H9 (cell line): ENCODE measurements around the gene EVL. TPM values are rescaled to one million over a fixed set of nuclear protein-coding genes. Genes with fewer than 3 reads are reported as not detected.

Source experiments
- DNase-seq: peaks from one replicate; pipeline ENCODE4 v3.0.0-alpha.2; 2017
- H2AFZ ChIP-seq: one replicate; pipeline ENCODE4 v1.6.1; 2013; ENCODE audit warnings: mild to moderate bottlenecking, low read length, control low read depth, moderate library complexity
- H2AK5ac ChIP-seq: 2 replicates; pipeline ENCODE4 v1.6.1; 2013; ENCODE audit warnings: low read length, control low read depth, mixed read lengths; ENCODE audit not compliant: insufficient read length
- H2BK120ac ChIP-seq: one replicate; pipeline ENCODE4 v1.6.1; 2013; ENCODE audit warnings: low read depth, mild to moderate bottlenecking, low read length, control low read depth, inconsistent platforms; ENCODE audit not compliant: poor library complexity, severe bottlenecking
- H2BK12ac ChIP-seq: 2 replicates; pipeline ENCODE4 v1.6.1; 2013; ENCODE audit warnings: low read length, control low read depth, mixed read lengths, low read depth; ENCODE audit not compliant: insufficient read length
- H2BK15ac ChIP-seq: 2 replicates; pipeline ENCODE4 v1.6.1; 2013; ENCODE audit warnings: low read depth, low read length, control low read depth
- H2BK20ac ChIP-seq: one replicate; pipeline ENCODE4 v1.6.1; 2013; ENCODE audit warnings: low read depth, mild to moderate bottlenecking, low read length, control low read depth, inconsistent platforms; ENCODE audit not compliant: poor library complexity, severe bottlenecking
- H2BK5ac ChIP-seq: 2 replicates; pipeline ENCODE4 v1.6.1; 2013; ENCODE audit warnings: low read length, control low read depth, mixed read lengths; ENCODE audit not compliant: insufficient read length
- H3K14ac ChIP-seq: 2 replicates; pipeline ENCODE4 v1.6.1; 2013; ENCODE audit warnings: low read length, control low read depth; ENCODE audit not compliant: insufficient read depth
- H3K18ac ChIP-seq: 2 replicates; pipeline ENCODE4 v1.6.1; 2013; ENCODE audit warnings: low read depth, mild to moderate bottlenecking, mixed read lengths, low read length, control low read depth; ENCODE audit not compliant: insufficient read length
- H3K23ac ChIP-seq: 2 replicates; pipeline ENCODE4 v1.6.1; 2013; ENCODE audit warnings: low read length, control low read depth, mixed read lengths, low read depth; ENCODE audit not compliant: insufficient read length
- H3K23me2 ChIP-seq: 2 replicates; pipeline ENCODE4 v1.6.1; 2013; ENCODE audit warnings: low read depth, mild to moderate bottlenecking, mixed read lengths, low read length, control low read depth; ENCODE audit not compliant: insufficient read length, poor library complexity, severe bottlenecking
- H3K27ac ChIP-seq: 2 replicates; pipeline ENCODE4 v1.5.1; 2013; ENCODE audit warnings: low read length, control low read depth, mixed read lengths, low read depth; ENCODE audit not compliant: insufficient read length
- H3K27me3 ChIP-seq: 2 replicates; pipeline ENCODE4 v1.6.1; 2013; ENCODE audit warnings: low read length, control low read depth, inconsistent platforms; ENCODE audit not compliant: insufficient read depth
- H3K4ac ChIP-seq: 2 replicates; pipeline ENCODE4 v1.6.1; 2013; ENCODE audit warnings: low read depth, mild to moderate bottlenecking, control low read depth, inconsistent platforms, low read length, moderate library complexity
- H3K4me1 ChIP-seq: 2 replicates; pipeline ENCODE4 v1.6.1; 2013; ENCODE audit warnings: low read length, control low read depth, inconsistent platforms; ENCODE audit not compliant: insufficient read depth
- H3K4me2 ChIP-seq: 2 replicates; pipeline ENCODE4 v1.6.1; 2013; ENCODE audit warnings: low read length, control low read depth, mixed read lengths; ENCODE audit not compliant: insufficient read length, insufficient read depth
- H3K56ac ChIP-seq: 2 replicates; pipeline ENCODE4 v1.6.1; 2013; ENCODE audit warnings: low read depth, mild to moderate bottlenecking, mixed read lengths, low read length, control low read depth; ENCODE audit not compliant: insufficient read length
- H3K79me1 ChIP-seq: 2 replicates; pipeline ENCODE4 v1.6.1; 2013; ENCODE audit warnings: low read depth, mild to moderate bottlenecking, moderate library complexity, low read length, control low read depth, inconsistent platforms; ENCODE audit not compliant: insufficient read depth, poor library complexity, severe bottlenecking
- H3K79me2 ChIP-seq: 2 replicates; pipeline ENCODE4 v1.6.1; 2013; ENCODE audit warnings: low read length, control low read depth, inconsistent platforms; ENCODE audit not compliant: insufficient read depth
- H3K9ac ChIP-seq: 2 replicates; pipeline ENCODE4 v1.6.1; 2013; ENCODE audit warnings: low read length, control low read depth, mixed read lengths; ENCODE audit not compliant: insufficient read length; ENCODE audit errors: extremely low read depth
- H3K9me3 ChIP-seq: one replicate; pipeline ENCODE4 v1.6.1; 2013; ENCODE audit warnings: low read depth, low read length, inconsistent platforms; ENCODE audit not compliant: control insufficient read depth
- H3T11ph ChIP-seq: one replicate; pipeline ENCODE4 v1.6.1; 2013; ENCODE audit warnings: mild to moderate bottlenecking, low read length, control low read depth, inconsistent platforms
- H4K20me1 ChIP-seq: one replicate; pipeline ENCODE4 v1.6.1; 2013; ENCODE audit not compliant: control insufficient read depth, insufficient read length, insufficient read depth
- H4K5ac ChIP-seq: 2 replicates; pipeline ENCODE4 v1.6.1; 2013; ENCODE audit warnings: low read depth, mild to moderate bottlenecking, mixed read lengths, low read length, control low read depth; ENCODE audit not compliant: insufficient read length
- H4K8ac ChIP-seq: replicated peaks from 2 replicates; pipeline ENCODE4 v1.6.1; 2013; ENCODE audit warnings: low read length, control low read depth, mixed read lengths, low read depth; ENCODE audit not compliant: insufficient read length
- H4K91ac ChIP-seq: 2 replicates; pipeline ENCODE4 v1.6.1; 2013; ENCODE audit warnings: low read depth, mild to moderate bottlenecking, moderate library complexity, mixed read lengths, low read length, control low read depth; ENCODE audit not compliant: insufficient read length
- H3K27ac Mint-ChIP-seq, 3 experiments: 2 replicates in 2 of 3; 3 replicates in 1 of 3; pipeline ENCODE4 v1.8.0; 2020 to 2021; ENCODE audit warnings: mixed read lengths in 3 of 3, mild to moderate bottlenecking in 1 of 3, moderate library complexity in 1 of 3
- H3K27me3 Mint-ChIP-seq: 2 replicates; pipeline ENCODE4 v1.8.0; 2021; ENCODE audit warnings: low read depth, mild to moderate bottlenecking, moderate library complexity, mixed read lengths
- H3K36me3 Mint-ChIP-seq, 3 experiments: 2 replicates in 2 of 3; 3 replicates in 1 of 3; pipeline ENCODE4 v1.8.0; 2020 to 2021; ENCODE audit warnings: low read depth in 3 of 3, mixed read lengths in 3 of 3; ENCODE audit not compliant: insufficient read depth in 1 of 3
- H3K4me1 Mint-ChIP-seq, 2 experiments: 2 replicates each; pipeline ENCODE4 v1.8.0; 2020; ENCODE audit warnings: mixed read lengths in 2 of 2
- H3K4me3 Mint-ChIP-seq, 2 experiments: 2 replicates in 1 of 2; 3 replicates in 1 of 2; pipeline ENCODE4 v1.8.0; 2020 to 2021; ENCODE audit warnings: mild to moderate bottlenecking in 2 of 2, mixed read lengths in 2 of 2, moderate library complexity in 1 of 2
- H3K9me3 Mint-ChIP-seq, 2 experiments: 2 replicates in 1 of 2; 3 replicates in 1 of 2; pipeline ENCODE4 v1.8.0; 2020; ENCODE audit warnings: mild to moderate bottlenecking in 2 of 2, mixed read lengths in 2 of 2, moderate library complexity in 1 of 2
- WGBS: extraction: QIAGEN DNeasy Blood & Tissue Kit; methylation state at CpG from one replicate; pipeline ENCODE4 v1.1.7; 2013; ENCODE audit warnings: missing lambda C conversion rate, low lambda C conversion rate, mixed read lengths; ENCODE audit not compliant: insufficient read length; ENCODE audit errors: extremely low coverage; 5-methylcytosine and 5-hydroxymethylcytosine counted together
- total RNA-seq: library from RNA; stranded (reverse); gene quantifications from 2 replicates; pipeline ENCODE4 v1.2.1, GENCODE V29; 2021
- TF ChIP-seq, protein P1 (sequence below): fragments of 200-600 bp; sonication (generic); conservative IDR thresholded peaks from 3 replicates; pipeline ENCODE4 v1.8.0; 2021; ENCODE audit warnings: antibody characterized with exemption, mild to moderate bottlenecking

Gene EVL
- total RNA-seq, 1 experiment from 2014 or later: 53.2 TPM

DNA sequence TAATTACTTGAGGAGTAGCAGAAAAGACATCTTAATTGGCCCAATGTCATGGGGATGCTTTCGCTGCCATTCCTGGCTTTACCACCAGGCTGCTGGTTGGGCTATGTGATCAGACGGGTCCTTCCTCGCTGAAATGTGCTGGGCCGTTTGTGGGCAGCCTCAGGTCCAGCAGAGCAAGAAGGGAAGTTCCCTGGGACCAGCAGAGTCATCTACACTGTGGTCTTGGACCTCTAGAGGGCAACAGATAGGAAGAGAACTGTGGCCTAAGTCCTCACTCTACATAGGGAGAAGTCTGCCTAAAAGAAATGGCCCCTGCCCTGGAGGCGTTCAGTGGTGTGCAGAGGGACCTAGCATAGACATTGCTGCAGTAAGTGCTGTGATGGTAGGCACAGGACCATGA, 10.9 kb downstream of the EVL start:
- TF ChIP-seq, protein P1, sequence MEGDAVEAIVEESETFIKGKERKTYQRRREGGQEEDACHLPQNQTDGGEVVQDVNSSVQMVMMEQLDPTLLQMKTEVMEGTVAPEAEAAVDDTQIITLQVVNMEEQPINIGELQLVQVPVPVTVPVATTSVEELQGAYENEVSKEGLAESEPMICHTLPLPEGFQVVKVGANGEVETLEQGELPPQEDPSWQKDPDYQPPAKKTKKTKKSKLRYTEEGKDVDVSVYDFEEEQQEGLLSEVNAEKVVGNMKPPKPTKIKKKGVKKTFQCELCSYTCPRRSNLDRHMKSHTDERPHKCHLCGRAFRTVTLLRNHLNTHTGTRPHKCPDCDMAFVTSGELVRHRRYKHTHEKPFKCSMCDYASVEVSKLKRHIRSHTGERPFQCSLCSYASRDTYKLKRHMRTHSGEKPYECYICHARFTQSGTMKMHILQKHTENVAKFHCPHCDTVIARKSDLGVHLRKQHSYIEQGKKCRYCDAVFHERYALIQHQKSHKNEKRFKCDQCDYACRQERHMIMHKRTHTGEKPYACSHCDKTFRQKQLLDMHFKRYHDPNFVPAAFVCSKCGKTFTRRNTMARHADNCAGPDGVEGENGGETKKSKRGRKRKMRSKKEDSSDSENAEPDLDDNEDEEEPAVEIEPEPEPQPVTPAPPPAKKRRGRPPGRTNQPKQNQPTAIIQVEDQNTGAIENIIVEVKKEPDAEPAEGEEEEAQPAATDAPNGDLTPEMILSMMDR: peak; percentile 64
- Histone ChIP-seq H2BK5ac (no peak overlapping the region), H3K4me1 (no peaks in the 10 kb centered on the region; the same call in 1 of the 2 replicates), H3K56ac (no peak overlapping the region), H2BK12ac (no peak overlapping the region), H3K23me2 (no peaks in the 10 kb centered on the region), H3K23ac (no peak overlapping the region), H2BK15ac (no peak overlapping the region), H3K4me2 (no peak overlapping the region), H3T11ph (no peak overlapping the region), H3K9ac (no peak overlapping the region), H2BK20ac (no peak overlapping the region), H3K79me2 (no peaks in the 10 kb centered on the region), H3K4ac (no peak overlapping the region), H4K8ac (no peak overlapping the region), H3K14ac (no peak overlapping the region), H4K20me1 (no peaks in the 10 kb centered on the region), H3K79me1 (no peaks in the 10 kb centered on the region), H2AK5ac (no peak overlapping the region), H2AFZ (no peak overlapping the region), H3K18ac (no peak overlapping the region), H2BK120ac (no peak overlapping the region), H4K91ac (no peak overlapping the region), H3K9me3 (no peaks in the 10 kb centered on the region), H3K27ac (no peak overlapping the region), H3K27me3 (no peaks in the 10 kb centered on the region), H4K5ac (no peak overlapping the region)
- Mint-ChIP-seq H3K27me3 (no peaks in the 10 kb centered on the region), H3K9me3 (no peaks in the 10 kb centered on the region), H3K4me1 (peaks cover 42 to 44% of the 10 kb centered on the region in 2 experiments), H3K4me3 (no peak overlapping the region), H3K27ac (no peak overlapping the region), H3K36me3 (no peaks in the 10 kb centered on the region)
- DNase-seq: peak; percentile 81
- no CpG with 5 or more reads among the region's 5 CpGs for WGBS
